Body of pancreas (tissue), 4 donors: Measurements from ENCODE around the gene ERAS.

Source experiments
- POLR2A ChIP-seq, 3 donors: fragments of 450-650 bp; IDR thresholded peaks; one replicate each; pipeline ENCODE4 v1.6.1; 2016; ENCODE audit warnings: antibody characterized with exemption in 3 of 3, mild to moderate bottlenecking in 2 of 3
- TF ChIP-seq, protein P1 (sequence below), 7 experiments: fragments of 450-650 bp in 4 of 7; fragments of 200-600 bp in 3 of 7; sonication (generic) in 3 of 7; IDR thresholded peaks; one replicate each; pipeline ENCODE4 v1.5.1; 2016 to 2019; ENCODE audit warnings: antibody characterized with exemption in 7 of 7

DNA sequence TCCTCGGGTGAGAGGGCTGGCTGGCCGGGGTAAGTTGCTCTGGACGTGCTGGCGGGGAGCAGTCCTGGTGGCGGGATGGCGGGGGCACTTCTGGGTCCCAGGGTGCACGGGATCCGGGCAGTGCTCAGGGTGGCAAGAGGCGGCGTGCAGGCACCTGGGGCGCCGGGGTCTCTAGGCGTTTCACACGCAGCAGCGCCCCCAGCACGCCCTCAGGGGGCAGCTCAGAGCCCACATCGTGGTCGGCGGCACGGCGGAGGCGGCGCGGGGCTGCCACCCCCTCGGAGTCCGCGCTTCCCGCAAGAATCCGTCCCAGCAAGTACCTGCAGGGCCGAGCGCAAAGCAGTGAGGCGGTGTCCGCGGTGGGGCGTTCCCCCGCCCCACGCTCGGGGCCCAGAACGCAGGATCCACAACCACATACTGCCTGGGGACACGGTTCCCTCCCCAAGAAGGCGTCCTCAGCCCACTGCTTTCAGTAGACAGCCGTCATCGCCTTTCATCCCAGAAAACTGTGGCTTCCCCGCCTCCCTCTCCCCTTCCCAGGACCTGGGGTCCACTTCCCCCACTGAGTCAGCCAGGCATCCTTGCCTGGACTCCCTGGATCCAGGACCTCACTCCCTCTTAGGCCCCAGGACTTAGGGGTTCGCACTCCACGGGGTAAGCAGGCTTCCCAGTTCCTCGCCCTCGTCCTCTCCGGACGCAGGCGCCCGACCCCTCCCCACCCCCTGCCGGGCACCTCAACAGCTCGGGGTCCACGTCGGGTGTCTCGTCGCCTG is 5.0 kb downstream of the ERAS start:
- TF ChIP-seq, protein P1, sequence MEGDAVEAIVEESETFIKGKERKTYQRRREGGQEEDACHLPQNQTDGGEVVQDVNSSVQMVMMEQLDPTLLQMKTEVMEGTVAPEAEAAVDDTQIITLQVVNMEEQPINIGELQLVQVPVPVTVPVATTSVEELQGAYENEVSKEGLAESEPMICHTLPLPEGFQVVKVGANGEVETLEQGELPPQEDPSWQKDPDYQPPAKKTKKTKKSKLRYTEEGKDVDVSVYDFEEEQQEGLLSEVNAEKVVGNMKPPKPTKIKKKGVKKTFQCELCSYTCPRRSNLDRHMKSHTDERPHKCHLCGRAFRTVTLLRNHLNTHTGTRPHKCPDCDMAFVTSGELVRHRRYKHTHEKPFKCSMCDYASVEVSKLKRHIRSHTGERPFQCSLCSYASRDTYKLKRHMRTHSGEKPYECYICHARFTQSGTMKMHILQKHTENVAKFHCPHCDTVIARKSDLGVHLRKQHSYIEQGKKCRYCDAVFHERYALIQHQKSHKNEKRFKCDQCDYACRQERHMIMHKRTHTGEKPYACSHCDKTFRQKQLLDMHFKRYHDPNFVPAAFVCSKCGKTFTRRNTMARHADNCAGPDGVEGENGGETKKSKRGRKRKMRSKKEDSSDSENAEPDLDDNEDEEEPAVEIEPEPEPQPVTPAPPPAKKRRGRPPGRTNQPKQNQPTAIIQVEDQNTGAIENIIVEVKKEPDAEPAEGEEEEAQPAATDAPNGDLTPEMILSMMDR (IDR thresholded peaks at IDR 0.05) = no peak
- no peak for TF ChIP-seq POLR2A (IDR thresholded peaks at IDR 0.05)
